Activated CD4-positive, alpha-beta T cell treated with anti-CD3 and anti-CD28 coated beads, Interleukin-2, amount 50 U/mL, for 1 hour (primary cell): ENCODE measurements around the gene FITM2.
"Not testable (repeated sequence)": the region's sequence is repeated elsewhere in the genome, so short reads cannot be mapped to it uniquely, and the experiment has no call there.

Source experiments
- DNase-seq: peaks from one replicate; pipeline ENCODE4 v3.0.0-alpha.2; 2020

FITM2 gene

GRCh38 chr20:44310664-44311639, at the start of gene FITM2:
Gene FITM2 (minus strand): TSS chr20:44311202. CDS start chr20:44311148, 54 bp downstream.
- peak; percentile 99 for DNase-seq

- DNase-seq = no peak
These were observed 49.2 kb upstream of the FITM2 start for GRCh38 chr20:44360221-44360620.

GRCh38 chr20:44358776-44359175, 47.8 kb upstream of the FITM2 start:
- DNase-seq = no peak

GRCh38 chr20:44357555-44358125, 46.6 kb upstream of the FITM2 start:
- DNase-seq = no peak

GRCh38 chr20:44357020-44357419, 46.0 kb upstream of the FITM2 start:
- DNase-seq = no peak

GRCh38 chr20:44356353-44356723, 45.3 kb upstream of the FITM2 start:
- no peak for DNase-seq

- no peak for DNase-seq
These were observed 44.7 kb upstream of the FITM2 start, which contains the start of gene HNF4A for GRCh38 chr20:44355498-44356352. Gene HNF4A (plus strand): TSS chr20:44355699. CDS start chr20:44355805, 106 bp downstream.

GRCh38 chr20:44354979-44355497, 44.0 kb upstream of the FITM2 start:
- no peak for DNase-seq

- DNase-seq = no peak
These were observed 39.6 kb upstream of the FITM2 start for GRCh38 chr20:44350567-44350966.

GRCh38 chr20:44349349-44349748, 38.3 kb upstream of the FITM2 start:
- no peak for DNase-seq

- no peak for DNase-seq
These were observed 37.2 kb upstream of the FITM2 start for GRCh38 chr20:44348168-44348659.

GRCh38 chr20:44345941-44346340, 34.9 kb upstream of the FITM2 start:
- DNase-seq = not testable (repeated sequence)

- DNase-seq = no peak
These were observed 34.1 kb upstream of the FITM2 start for GRCh38 chr20:44345147-44345546.

GRCh38 chr20:44344723-44345122, 33.7 kb upstream of the FITM2 start:
- DNase-seq = no peak

- DNase-seq = no peak
These were observed 32.2 kb upstream of the FITM2 start for GRCh38 chr20:44343162-44343675.

GRCh38 chr20:44342248-44342647, 31.2 kb upstream of the FITM2 start:
- DNase-seq = no peak

GRCh38 chr20:44336725-44337380, 25.9 kb upstream of the FITM2 start, which contains the start of gene R3HDML:
Gene R3HDML (plus strand): TSS chr20:44337043. CDS start chr20:44337158, 115 bp downstream.
- DNase-seq = no peak

- DNase-seq = no peak
These were observed 25.1 kb upstream of the FITM2 start for GRCh38 chr20:44336086-44336485.

GRCh38 chr20:44335675-44336074, 24.7 kb upstream of the FITM2 start:
- no peak for DNase-seq

- DNase-seq = no peak
These were observed 23.7 kb upstream of the FITM2 start for GRCh38 chr20:44334709-44335108.

- no peak for DNase-seq
These were observed 23.3 kb upstream of the FITM2 start for GRCh38 chr20:44334306-44334705.

- no peak for DNase-seq
These were observed 20.2 kb upstream of the FITM2 start for GRCh38 chr20:44331201-44331600.
